GM19035 (cell line): ENCODE data around the gene GRAMD2B.
A peak's percentile ranks its signal among the peaks of the same experiment; 100 is the strongest.

Experiments
- ATAC-seq: cut with Tn5 transposase; IDR thresholded peaks from one replicate; pipeline ENCODE4 v1.9.1; 2021; ENCODE audit not compliant: unreplicated experiment

GRAMD2B gene

GRCh38 chr5:126471875-126472537 lies 48.8 kb downstream of the GRAMD2B start:
- no peak for ATAC-seq

GRCh38 chr5:126472538-126472889 lies 49.3 kb downstream of the GRAMD2B start:
- ATAC-seq, result no peak

- ATAC-seq, result no peak
Observed at GRCh38 chr5:126477294-126478117, 54.3 kb downstream of the GRAMD2B start.

- ATAC-seq, result no peak
Observed at GRCh38 chr5:126479810-126480209, 56.6 kb downstream of the GRAMD2B start.

GRCh38 chr5:126480824-126481223 lies 57.6 kb downstream of the GRAMD2B start:
- no peak for ATAC-seq

GRCh38 chr5:126481243-126481642 lies 58.0 kb downstream of the GRAMD2B start:
- no peak for ATAC-seq

- ATAC-seq, result no peak
Observed at GRCh38 chr5:126482591-126482990, 59.4 kb downstream of the GRAMD2B start.

- ATAC-seq, result no peak
Observed at GRCh38 chr5:126483156-126483555, 59.9 kb downstream of the GRAMD2B start.

GRCh38 chr5:126484253-126484652 lies 61.0 kb downstream of the GRAMD2B start:
- ATAC-seq, result no peak

GRCh38 chr5:126486332-126486731 lies 63.1 kb downstream of the GRAMD2B start:
- no peak for ATAC-seq

- no peak for ATAC-seq
Observed at GRCh38 chr5:126487596-126487995, 64.4 kb downstream of the GRAMD2B start.

GRCh38 chr5:126488443-126489065 lies 65.3 kb downstream of the GRAMD2B start:
- ATAC-seq, result no peak

- no peak for ATAC-seq
Observed at GRCh38 chr5:126490167-126490940, 67.1 kb downstream of the GRAMD2B start.

- no peak for ATAC-seq
Observed at GRCh38 chr5:126492939-126493338, 69.7 kb downstream of the GRAMD2B start.

- ATAC-seq, result no peak
Observed at GRCh38 chr5:126494393-126494792, 71.2 kb downstream of the GRAMD2B start.

GRCh38 chr5:126497506-126497905 lies 74.3 kb downstream of the GRAMD2B start:
- ATAC-seq, result no peak

- no peak for ATAC-seq
Observed at GRCh38 chr5:126499278-126499677, 76.1 kb downstream of the GRAMD2B start.

- ATAC-seq, result peak; percentile 64
Observed at GRCh38 chr5:126499853-126500342, 76.7 kb downstream of the GRAMD2B start.

GRCh38 chr5:126501448-126501847 lies 78.2 kb downstream of the GRAMD2B start:
- ATAC-seq, result no peak

- ATAC-seq, result no peak
Observed at GRCh38 chr5:126503602-126504104, 80.4 kb downstream of the GRAMD2B start.

- ATAC-seq, result no peak
Observed at GRCh38 chr5:126506079-126506478, 82.9 kb downstream of the GRAMD2B start.
